ENCODE results near the gene MPC2.

DNA sequence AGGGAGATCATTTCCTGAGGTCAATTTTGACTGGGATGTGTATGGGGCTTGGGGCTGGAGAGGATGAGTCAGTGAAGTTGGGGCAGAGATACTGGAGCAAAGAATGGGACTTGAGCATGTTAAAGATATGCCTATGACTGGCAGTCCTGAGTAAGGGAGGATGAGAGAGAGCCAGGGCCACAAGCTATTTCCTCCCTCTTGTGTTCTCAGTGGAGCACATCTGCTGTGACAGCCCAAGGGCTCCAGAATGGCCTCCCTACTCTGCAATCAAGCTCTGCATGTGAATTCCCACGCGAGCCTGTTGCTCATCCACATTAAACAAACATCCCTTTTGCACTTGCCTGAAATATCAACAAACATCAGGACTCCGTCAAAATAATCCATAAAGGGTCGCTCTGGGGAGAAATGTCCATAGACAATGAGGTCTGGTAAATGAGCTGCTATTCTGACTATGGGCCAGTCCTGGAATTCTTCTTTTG, 32.2 kb downstream of the MPC2 start:
- TF ChIP-seq, protein P1, sequence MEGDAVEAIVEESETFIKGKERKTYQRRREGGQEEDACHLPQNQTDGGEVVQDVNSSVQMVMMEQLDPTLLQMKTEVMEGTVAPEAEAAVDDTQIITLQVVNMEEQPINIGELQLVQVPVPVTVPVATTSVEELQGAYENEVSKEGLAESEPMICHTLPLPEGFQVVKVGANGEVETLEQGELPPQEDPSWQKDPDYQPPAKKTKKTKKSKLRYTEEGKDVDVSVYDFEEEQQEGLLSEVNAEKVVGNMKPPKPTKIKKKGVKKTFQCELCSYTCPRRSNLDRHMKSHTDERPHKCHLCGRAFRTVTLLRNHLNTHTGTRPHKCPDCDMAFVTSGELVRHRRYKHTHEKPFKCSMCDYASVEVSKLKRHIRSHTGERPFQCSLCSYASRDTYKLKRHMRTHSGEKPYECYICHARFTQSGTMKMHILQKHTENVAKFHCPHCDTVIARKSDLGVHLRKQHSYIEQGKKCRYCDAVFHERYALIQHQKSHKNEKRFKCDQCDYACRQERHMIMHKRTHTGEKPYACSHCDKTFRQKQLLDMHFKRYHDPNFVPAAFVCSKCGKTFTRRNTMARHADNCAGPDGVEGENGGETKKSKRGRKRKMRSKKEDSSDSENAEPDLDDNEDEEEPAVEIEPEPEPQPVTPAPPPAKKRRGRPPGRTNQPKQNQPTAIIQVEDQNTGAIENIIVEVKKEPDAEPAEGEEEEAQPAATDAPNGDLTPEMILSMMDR (conservative IDR thresholded peaks at IDR 0.05; ENCODE audit: low read length): no peak
- no peak for TF ChIP-seq EZH2phosphoT487 (IDR thresholded peaks at IDR 0.05; ENCODE audit: borderline replicate concordance)

Data from Loucy (cell line).